ENCODE results near the gene CRYBB3. TPM values are rescaled to one million over a fixed set of nuclear protein-coding genes. Genes with fewer than 3 reads are reported as not detected.

CRYBB3 gene
- total and polyA plus RNA-seq, 9 of the 15 experiments (the other 6 are each of a cell fraction or from before 2014, with no cell fraction given), result not detected

DNA sequence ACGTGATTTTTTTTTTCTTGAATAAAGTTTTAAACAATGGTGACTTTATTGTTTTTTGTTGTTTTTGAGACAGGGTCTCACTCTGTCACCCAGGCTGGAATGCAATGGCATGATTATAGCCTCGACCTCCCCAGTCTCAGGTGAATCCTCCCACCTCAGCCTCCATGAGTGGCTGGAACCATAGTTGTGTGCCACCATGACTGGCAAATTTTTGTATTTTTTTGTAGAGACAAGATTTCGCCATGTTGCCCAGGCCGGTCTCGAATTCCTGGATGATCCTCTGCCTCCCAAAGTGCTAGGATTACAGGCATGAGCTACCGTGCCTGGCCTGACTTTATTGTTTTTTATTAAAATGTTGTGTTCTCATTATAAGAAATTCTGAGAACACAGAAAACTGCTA, 12.2 kb upstream of the CRYBB3 start:
- no peak overlapping the region for H3K9ac ChIP-seq (ENCODE audit: insufficient read depth in 1 of 2, low read depth in 2 of 2, low read length in 2 of 2)
- H3K27ac ChIP-seq (ENCODE audit: extremely low read depth, low read depth, low read length), result no peak overlapping the region
- no peaks in the 10 kb centered on the region for H3K9me3 ChIP-seq (replicated peaks; ENCODE audit: control insufficient read depth, insufficient read depth, low read depth, low read length)
- H3K4me1 ChIP-seq (replicated peaks in 1 of 2; ENCODE audit: control insufficient read depth in 2 of 2, insufficient read depth in 2 of 2, low read length in 2 of 2), result no peaks in the 10 kb centered on the region
- no peak for TF ChIP-seq POLR2AphosphoS2 (IDR thresholded peaks at IDR 0.05; ENCODE audit: low read length)
- no peak for TF ChIP-seq ZSCAN32 (CRISPR knock-in tag; IDR thresholded peaks at IDR 0.05)
- no peak for TF ChIP-seq POU5F1 (IDR thresholded peaks at IDR 0.05; ENCODE audit: borderline replicate concordance, low read depth, low read length, partially characterized antibody)
- no peak for TF ChIP-seq HCFC1 (IDR thresholded peaks at IDR 0.05; ENCODE audit: low read depth, low read length)
- no peak for TF ChIP-seq GATAD2B (IDR thresholded peaks at IDR 0.05; ENCODE audit: borderline replicate concordance)
- TF ChIP-seq, protein P1, sequence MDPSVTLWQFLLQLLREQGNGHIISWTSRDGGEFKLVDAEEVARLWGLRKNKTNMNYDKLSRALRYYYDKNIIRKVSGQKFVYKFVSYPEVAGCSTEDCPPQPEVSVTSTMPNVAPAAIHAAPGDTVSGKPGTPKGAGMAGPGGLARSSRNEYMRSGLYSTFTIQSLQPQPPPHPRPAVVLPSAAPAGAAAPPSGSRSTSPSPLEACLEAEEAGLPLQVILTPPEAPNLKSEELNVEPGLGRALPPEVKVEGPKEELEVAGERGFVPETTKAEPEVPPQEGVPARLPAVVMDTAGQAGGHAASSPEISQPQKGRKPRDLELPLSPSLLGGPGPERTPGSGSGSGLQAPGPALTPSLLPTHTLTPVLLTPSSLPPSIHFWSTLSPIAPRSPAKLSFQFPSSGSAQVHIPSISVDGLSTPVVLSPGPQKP (CRISPR knock-in tag; IDR thresholded peaks at IDR 0.05), result no peak
- no peak for TF ChIP-seq SMC3 (conservative IDR thresholded peaks at IDR 0.05; ENCODE audit: insufficient read depth, low read depth, low read length)
- no peak for TF ChIP-seq SAFB (IDR thresholded peaks at IDR 0.05; ENCODE audit: borderline replicate concordance, low read depth, low read length)
- TF ChIP-seq, protein P2, sequence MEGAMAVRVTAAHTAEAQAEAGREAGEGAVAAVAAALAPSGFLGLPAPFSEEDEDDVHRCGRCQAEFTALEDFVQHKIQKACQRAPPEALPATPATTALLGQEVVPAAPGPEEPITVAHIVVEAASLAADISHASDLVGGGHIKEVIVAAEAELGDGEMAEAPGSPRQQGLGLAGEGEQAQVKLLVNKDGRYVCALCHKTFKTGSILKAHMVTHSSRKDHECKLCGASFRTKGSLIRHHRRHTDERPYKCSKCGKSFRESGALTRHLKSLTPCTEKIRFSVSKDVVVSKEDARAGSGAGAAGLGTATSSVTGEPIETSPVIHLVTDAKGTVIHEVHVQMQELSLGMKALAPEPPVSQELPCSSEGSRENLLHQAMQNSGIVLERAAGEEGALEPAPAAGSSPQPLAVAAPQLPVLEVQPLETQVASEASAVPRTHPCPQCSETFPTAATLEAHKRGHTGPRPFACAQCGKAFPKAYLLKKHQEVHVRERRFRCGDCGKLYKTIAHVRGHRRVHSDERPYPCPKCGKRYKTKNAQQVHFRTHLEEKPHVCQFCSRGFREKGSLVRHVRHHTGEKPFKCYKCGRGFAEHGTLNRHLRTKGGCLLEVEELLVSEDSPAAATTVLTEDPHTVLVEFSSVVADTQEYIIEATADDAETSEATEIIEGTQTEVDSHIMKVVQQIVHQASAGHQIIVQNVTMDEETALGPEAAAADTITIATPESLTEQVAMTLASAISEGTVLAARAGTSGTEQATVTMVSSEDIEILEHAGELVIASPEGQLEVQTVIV (CRISPR knock-in tag; IDR thresholded peaks at IDR 0.05; ENCODE audit: borderline replicate concordance), result no peak
- TF ChIP-seq GATA2 (CRISPR knock-in tag; IDR thresholded peaks at IDR 0.05), result no peak
- TF ChIP-seq HDAC8 (tag; IDR thresholded peaks at IDR 0.05), result no peak
- no peak for TF ChIP-seq KLF6 (CRISPR knock-in tag; IDR thresholded peaks at IDR 0.05; ENCODE audit: borderline replicate concordance)
- no peak for TF ChIP-seq HNRNPH1 (optimal IDR thresholded peaks at IDR 0.05; ENCODE audit: low read depth, low read length)
- TF ChIP-seq, protein P3, sequence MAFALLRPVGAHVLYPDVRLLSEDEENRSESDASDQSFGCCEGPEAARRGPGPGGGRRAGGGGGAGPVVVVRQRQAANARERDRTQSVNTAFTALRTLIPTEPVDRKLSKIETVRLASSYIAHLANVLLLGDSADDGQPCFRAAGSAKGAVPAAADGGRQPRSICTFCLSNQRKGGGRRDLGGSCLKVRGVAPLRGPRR (CRISPR knock-in tag; IDR thresholded peaks at IDR 0.05), result no peak
- TF ChIP-seq, protein P4, sequence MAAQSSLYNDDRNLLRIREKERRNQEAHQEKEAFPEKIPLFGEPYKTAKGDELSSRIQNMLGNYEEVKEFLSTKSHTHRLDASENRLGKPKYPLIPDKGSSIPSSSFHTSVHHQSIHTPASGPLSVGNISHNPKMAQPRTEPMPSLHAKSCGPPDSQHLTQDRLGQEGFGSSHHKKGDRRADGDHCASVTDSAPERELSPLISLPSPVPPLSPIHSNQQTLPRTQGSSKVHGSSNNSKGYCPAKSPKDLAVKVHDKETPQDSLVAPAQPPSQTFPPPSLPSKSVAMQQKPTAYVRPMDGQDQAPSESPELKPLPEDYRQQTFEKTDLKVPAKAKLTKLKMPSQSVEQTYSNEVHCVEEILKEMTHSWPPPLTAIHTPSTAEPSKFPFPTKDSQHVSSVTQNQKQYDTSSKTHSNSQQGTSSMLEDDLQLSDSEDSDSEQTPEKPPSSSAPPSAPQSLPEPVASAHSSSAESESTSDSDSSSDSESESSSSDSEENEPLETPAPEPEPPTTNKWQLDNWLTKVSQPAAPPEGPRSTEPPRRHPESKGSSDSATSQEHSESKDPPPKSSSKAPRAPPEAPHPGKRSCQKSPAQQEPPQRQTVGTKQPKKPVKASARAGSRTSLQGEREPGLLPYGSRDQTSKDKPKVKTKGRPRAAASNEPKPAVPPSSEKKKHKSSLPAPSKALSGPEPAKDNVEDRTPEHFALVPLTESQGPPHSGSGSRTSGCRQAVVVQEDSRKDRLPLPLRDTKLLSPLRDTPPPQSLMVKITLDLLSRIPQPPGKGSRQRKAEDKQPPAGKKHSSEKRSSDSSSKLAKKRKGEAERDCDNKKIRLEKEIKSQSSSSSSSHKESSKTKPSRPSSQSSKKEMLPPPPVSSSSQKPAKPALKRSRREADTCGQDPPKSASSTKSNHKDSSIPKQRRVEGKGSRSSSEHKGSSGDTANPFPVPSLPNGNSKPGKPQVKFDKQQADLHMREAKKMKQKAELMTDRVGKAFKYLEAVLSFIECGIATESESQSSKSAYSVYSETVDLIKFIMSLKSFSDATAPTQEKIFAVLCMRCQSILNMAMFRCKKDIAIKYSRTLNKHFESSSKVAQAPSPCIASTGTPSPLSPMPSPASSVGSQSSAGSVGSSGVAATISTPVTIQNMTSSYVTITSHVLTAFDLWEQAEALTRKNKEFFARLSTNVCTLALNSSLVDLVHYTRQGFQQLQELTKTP (IDR thresholded peaks at IDR 0.05; ENCODE audit: low read depth in 1 of 2, partially characterized antibody in 2 of 2), result no peak
- no peak for TF ChIP-seq TBP (optimal IDR thresholded peaks at IDR 0.05; ENCODE audit: low read depth, low read length)
- ChIA-PET POLR2A (no interaction called here), CTCF (ENCODE audit: low intra/inter-chr PET ratio) (no interaction called here)
- H3K27me3 ChIP-seq (ENCODE audit: control insufficient read depth in 2 of 2, insufficient read depth in 2 of 2, low read length in 2 of 2), result peaks cover 0 to 16% of the 10 kb centered on the region in 2 experiments; a peak in 1 of 5 replicates
- no peak for FAIRE-seq
- H2AFZ ChIP-seq (ENCODE audit: low read depth, low read length), result no peak overlapping the region
- no peak for DNase-seq (ENCODE audit: extremely low read depth in 1 of 4, low spot score in 3 of 4)
- H3K36me3 ChIP-seq (ENCODE audit: control insufficient read depth, insufficient read depth, low read length), result no peaks in the 10 kb centered on the region
- no peaks in the 10 kb centered on the region for H3K79me2 ChIP-seq (ENCODE audit: control insufficient read depth, insufficient read depth, low read length)
- H3K9me1 ChIP-seq (ENCODE audit: control insufficient read depth, insufficient read depth, low read length), result no peaks in the 10 kb centered on the region
- H3K4me2 ChIP-seq (ENCODE audit: insufficient read depth, low read length), result no peak overlapping the region
- BruUV-seq (replicated peaks), result no TSS peak
- ATAC-seq, result no peak
- no peaks in the 10 kb centered on the region for H4K20me1 ChIP-seq (replicated peaks; ENCODE audit: control insufficient read depth, insufficient read depth, low read length)
- no peak overlapping the region for H3K4me3 ChIP-seq
- in situ Hi-C loops (cut with MboI), result no loop called here
- 1% methylated on average over 5 of the region's 6 CpGs for WGBS (ENCODE audit: insufficient coverage, low coverage, missing lambda C conversion rate)
- intact Hi-C loops (cut with micrococcal nuclease), result no loop called here

Data from K562 (cell line).